Activated CD8-positive, alpha-beta memory T cell treated with anti-CD3 and anti-CD28 coated beads, Interleukin-2, amount 10 ng/mL, durations not matched to agents 7 days and 5 days (primary cell): ENCODE measurements around the gene GDF2. TPM values are rescaled to one million over a fixed set of nuclear protein-coding genes. Genes with fewer than 3 reads are reported as not detected.
A peak's percentile ranks its signal among the peaks of the same experiment; 100 is the strongest.

ENCODE experiments used
- ATAC-seq: fragments of 150-1000 bp; cut with Tn5 transposase; one replicate; pipeline ENCODE4 v1.10.0; 2021; ENCODE audit warnings: moderate library complexity
- CTCF ChIA-PET: fragments of 350-600 bp; sonication (Branson Sonifier 250); formaldehyde crosslinking; loops from one replicate; lab custom pipeline; 2021; ENCODE audit warnings: antibody characterized with exemption; lab: Charles Lee
- DNase-seq: peaks from one replicate; pipeline ENCODE4 v3.0.0-alpha.2; 2020
- H3K27ac Mint-ChIP-seq: one replicate; pipeline ENCODE4 v1.8.0; 2021; ENCODE audit warnings: mild to moderate bottlenecking, mixed read lengths
- H3K27me3 Mint-ChIP-seq: one replicate; pipeline ENCODE4 v1.8.0; 2021; ENCODE audit warnings: mixed read lengths
- H3K36me3 Mint-ChIP-seq: one replicate; pipeline ENCODE4 v1.8.0; 2021; ENCODE audit warnings: mild to moderate bottlenecking, mixed read lengths
- H3K4me1 Mint-ChIP-seq: one replicate; pipeline ENCODE4 v1.8.0; 2021; ENCODE audit warnings: mixed read lengths
- H3K4me3 Mint-ChIP-seq: one replicate; pipeline ENCODE4 v1.8.0; 2021; ENCODE audit warnings: mild to moderate bottlenecking, moderate library complexity, mixed read lengths
- H3K9me3 Mint-ChIP-seq: one replicate; pipeline ENCODE4 v1.8.0; 2022; ENCODE audit warnings: low read depth, mixed read lengths
- total RNA-seq, 2 experiments: library from RNA; stranded (reverse); gene quantifications; one replicate each; pipeline ENCODE4 v1.2.3, GENCODE V29; 2021

The GDF2 gene
- total RNA-seq, 2 experiments from 2014 or later, result not detected

GRCh38 chr10:47296156-47296894 is 25.9 kb upstream of the GDF2 start:
- Mint-ChIP-seq H3K27ac (no peak overlapping the region), H3K9me3 (no peaks in the 10 kb centered on the region), H3K27me3 (peaks cover 43% of the 10 kb centered on the region), H3K4me1 (peaks cover 3% of the 10 kb centered on the region), H3K4me3 (no peak overlapping the region), H3K36me3 (no peaks in the 10 kb centered on the region)
- DNase-seq, result no peak
- no peak for ATAC-seq
- CTCF ChIA-PET, result no interaction called here

- Mint-ChIP-seq H3K9me3 (no peaks in the 10 kb centered on the region), H3K4me3 (no peak overlapping the region), H3K4me1 (peaks cover 3% of the 10 kb centered on the region), H3K36me3 (no peaks in the 10 kb centered on the region), H3K27ac (no peak overlapping the region), H3K27me3 (peaks cover 47% of the 10 kb centered on the region)
- no peak for ATAC-seq
- CTCF ChIA-PET, result interaction anchor here (0.8 kb wide), 1 partner anchor 249 kb away, joined by 3 read pairs; no protein-coding TSS in a partner anchor
- no peak for DNase-seq
Measured at GRCh38 chr10:47296941-47297340, 25.3 kb upstream of the GDF2 start.

- Mint-ChIP-seq H3K9me3 (no peaks in the 10 kb centered on the region), H3K27ac (no peak overlapping the region), H3K4me1 (peaks cover 3% of the 10 kb centered on the region), H3K4me3 (no peak overlapping the region), H3K27me3 (peaks cover 53% of the 10 kb centered on the region), H3K36me3 (no peaks in the 10 kb centered on the region)
- ATAC-seq (no peak), DNase-seq (no peak)
- CTCF ChIA-PET, result interaction anchor here (0.8 to 1.3 kb wide), 2 partner anchors 250 to 251 kb away, joined by 3 read pairs; no protein-coding TSS in a partner anchor
Measured at GRCh38 chr10:47297866-47298540, 24.3 kb upstream of the GDF2 start.

- no peak overlapping the region for H3K4me3 Mint-ChIP-seq
- CTCF ChIA-PET, result interaction anchor here (1.3 kb wide), 1 partner anchor 251 kb away, joined by 3 read pairs; no protein-coding TSS in a partner anchor
- peaks cover 58% of the 10 kb centered on the region for H3K27me3 Mint-ChIP-seq
Measured at GRCh38 chr10:47298715-47299114, 23.5 kb upstream of the GDF2 start.

GRCh38 chr10:47299611-47300428 is 22.4 kb upstream of the GDF2 start, which contains the start of gene GDF10:
GDF10 (plus strand) TSS chr10:47300197; CDS start chr10:47300652, 455 bp downstream.
- peaks cover 58% of the 10 kb centered on the region for H3K27me3 Mint-ChIP-seq
- H3K4me3 Mint-ChIP-seq, result no peak within 1 kb of the TSS
- DNase-seq (no peak), ATAC-seq (no peak)
- no peaks in the 10 kb centered on the region for H3K36me3 Mint-ChIP-seq
- peaks cover 3% of the 10 kb centered on the region for H3K4me1 Mint-ChIP-seq
- CTCF ChIA-PET, result no interaction called here
- H3K9me3 Mint-ChIP-seq, result no peaks in the 10 kb centered on the region
- H3K27ac Mint-ChIP-seq, result peak within 1 kb of the TSS; percentile 8

More at GRCh38 chr10:47298715-47299114, 23.5 kb upstream of the GDF2 start:
- no peaks in the 10 kb centered on the region for H3K9me3 Mint-ChIP-seq
- peaks cover 3% of the 10 kb centered on the region for H3K4me1 Mint-ChIP-seq
- H3K27ac Mint-ChIP-seq, result no peak overlapping the region
- ATAC-seq (no peak), DNase-seq (no peak)
- no peaks in the 10 kb centered on the region for H3K36me3 Mint-ChIP-seq

GRCh38 chr10:47300429-47300931 is 21.8 kb upstream of the GDF2 start:
- H3K4me1 Mint-ChIP-seq, result peaks cover 3% of the 10 kb centered on the region

GRCh38 chr10:47301833-47302232 is 20.4 kb upstream of the GDF2 start:
- Mint-ChIP-seq H3K36me3 (no peaks in the 10 kb centered on the region), H3K4me1 (peaks cover 3% of the 10 kb centered on the region), H3K27ac (no peak overlapping the region), H3K27me3 (peaks cover 49% of the 10 kb centered on the region), H3K9me3 (no peaks in the 10 kb centered on the region), H3K4me3 (no peak overlapping the region)
- CTCF ChIA-PET, result interaction anchor here (0.8 kb wide), 1 partner anchor 10 kb away, joined by 3 read pairs; no protein-coding TSS in a partner anchor
- ATAC-seq (no peak), DNase-seq (no peak)

More at GRCh38 chr10:47300429-47300931, 21.8 kb upstream of the GDF2 start:
- H3K36me3 Mint-ChIP-seq, result no peaks in the 10 kb centered on the region
- DNase-seq (no peak), ATAC-seq (no peak)
- H3K27ac Mint-ChIP-seq, result no peak overlapping the region
- H3K4me3 Mint-ChIP-seq, result no peak overlapping the region
- H3K9me3 Mint-ChIP-seq, result no peaks in the 10 kb centered on the region
- CTCF ChIA-PET, result no interaction called here
- H3K27me3 Mint-ChIP-seq, result peaks cover 58% of the 10 kb centered on the region

GRCh38 chr10:47303105-47303504 is 19.1 kb upstream of the GDF2 start:
- no peak for DNase-seq
- Mint-ChIP-seq H3K36me3 (no peaks in the 10 kb centered on the region), H3K9me3 (no peaks in the 10 kb centered on the region), H3K4me1 (peaks cover 3% of the 10 kb centered on the region), H3K27me3 (peaks cover 38% of the 10 kb centered on the region), H3K4me3 (no peak overlapping the region), H3K27ac (no peak overlapping the region)
- CTCF ChIA-PET, result interaction anchor here (1.3 to 1.8 kb wide), 2 partner anchors 8 to 255 kb away, joined by 3 to 7 read pairs; no protein-coding TSS in a partner anchor
- ATAC-seq, result no peak

- DNase-seq (no peak), ATAC-seq (no peak)
- Mint-ChIP-seq H3K9me3 (no peaks in the 10 kb centered on the region), H3K4me3 (no peak overlapping the region), H3K36me3 (no peaks in the 10 kb centered on the region), H3K27ac (no peak overlapping the region), H3K27me3 (peaks cover 31% of the 10 kb centered on the region), H3K4me1 (peaks cover 3% of the 10 kb centered on the region)
- CTCF ChIA-PET, result interaction anchor here (1.3 to 1.8 kb wide), 2 partner anchors 8 to 256 kb away, joined by 3 to 7 read pairs; no protein-coding TSS in a partner anchor
Measured at GRCh38 chr10:47303866-47304265, 18.4 kb upstream of the GDF2 start.

- ATAC-seq (no peak), DNase-seq (no peak)
- peaks cover 3% of the 10 kb centered on the region for H3K4me1 Mint-ChIP-seq
- no peaks in the 10 kb centered on the region for H3K36me3 Mint-ChIP-seq
- no peaks in the 10 kb centered on the region for H3K9me3 Mint-ChIP-seq
- CTCF ChIA-PET, result interaction anchor here (0.9 to 2.0 kb wide), 3 partner anchors 258 to 281 kb away, joined by 3 to 8 read pairs (median 3); no protein-coding TSS in a partner anchor
- H3K27ac Mint-ChIP-seq, result no peak overlapping the region
- H3K27me3 Mint-ChIP-seq, result peaks cover 21% of the 10 kb centered on the region
- no peak overlapping the region for H3K4me3 Mint-ChIP-seq
Measured at GRCh38 chr10:47305566-47305965, 16.7 kb upstream of the GDF2 start.

- H3K36me3 Mint-ChIP-seq, result no peaks in the 10 kb centered on the region
- no peak for ATAC-seq
- no peak overlapping the region for H3K4me3 Mint-ChIP-seq
- DNase-seq, result no peak
- H3K27me3 Mint-ChIP-seq, result peaks cover 14% of the 10 kb centered on the region
- peaks cover 9% of the 10 kb centered on the region for H3K4me1 Mint-ChIP-seq
- no peaks in the 10 kb centered on the region for H3K9me3 Mint-ChIP-seq
- H3K27ac Mint-ChIP-seq, result no peak overlapping the region
- CTCF ChIA-PET, result interaction anchor here (0.9 to 2.0 kb wide), 3 partner anchors 259 to 282 kb away, joined by 3 to 8 read pairs (median 3); no protein-coding TSS in a partner anchor
Measured at GRCh38 chr10:47306387-47307210, 15.7 kb upstream of the GDF2 start.

- no peaks in the 10 kb centered on the region for H3K9me3 Mint-ChIP-seq
- H3K4me1 Mint-ChIP-seq, result peaks cover 14% of the 10 kb centered on the region
- DNase-seq (no peak), ATAC-seq (no peak)
- peaks cover 7% of the 10 kb centered on the region for H3K27me3 Mint-ChIP-seq
- H3K4me3 Mint-ChIP-seq, result no peak overlapping the region
- no peak overlapping the region for H3K27ac Mint-ChIP-seq
- CTCF ChIA-PET, result interaction anchor here (1.1 kb wide), 1 partner anchor 283 kb away, joined by 3 read pairs; no protein-coding TSS in a partner anchor
- no peaks in the 10 kb centered on the region for H3K36me3 Mint-ChIP-seq
Measured at GRCh38 chr10:47307381-47307780, 14.9 kb upstream of the GDF2 start.
